Measurements from ENCODE around the gene SNX30.

The SNX30 gene

DNA sequence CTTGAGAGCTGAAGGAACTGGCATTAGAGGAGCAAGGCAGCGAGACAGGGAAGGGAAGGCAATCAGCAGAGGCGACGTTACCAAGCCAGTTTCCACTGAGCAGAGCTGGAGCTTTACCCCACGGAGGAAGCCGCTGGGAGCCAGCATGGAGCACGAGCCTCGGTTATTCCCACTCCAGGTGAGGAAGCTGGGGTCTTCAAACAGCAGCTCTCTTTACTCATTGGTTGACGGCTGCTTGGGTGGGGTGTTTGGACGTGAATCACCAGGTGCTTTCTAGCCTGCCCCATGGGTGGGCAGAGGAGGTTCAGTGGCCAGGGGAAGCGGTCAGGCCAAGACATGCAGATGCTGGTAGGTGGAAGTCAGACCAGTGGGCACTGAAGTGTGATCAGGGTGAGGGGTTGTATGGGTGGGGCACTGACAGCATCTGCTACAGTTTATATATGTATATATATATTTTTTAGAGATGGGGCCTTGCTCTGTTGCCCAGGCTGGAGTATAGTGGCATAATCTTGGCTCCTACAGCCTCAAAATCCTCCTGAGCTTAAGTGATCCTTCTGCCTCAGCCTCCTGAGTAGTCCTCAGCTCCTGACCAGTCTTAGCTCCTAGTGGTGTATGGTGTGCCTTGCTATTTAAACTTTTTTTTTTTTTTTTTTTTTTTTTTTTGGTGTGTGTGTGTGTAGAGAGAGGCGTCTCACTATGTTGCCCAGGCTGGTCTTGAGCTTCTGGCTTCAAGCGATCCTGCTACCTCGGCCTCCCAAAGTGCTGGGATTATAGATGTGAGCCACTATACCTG lies 12.4 kb downstream of the SNX30 start (continued):
- TF ChIP-seq GFI1B (tag by site-specific recombination; IDR thresholded peaks at IDR 0.05): no peak
- no peak for TF ChIP-seq ZNF239 (tag by site-specific recombination; IDR thresholded peaks at IDR 0.05)
- TF ChIP-seq, protein P1, sequence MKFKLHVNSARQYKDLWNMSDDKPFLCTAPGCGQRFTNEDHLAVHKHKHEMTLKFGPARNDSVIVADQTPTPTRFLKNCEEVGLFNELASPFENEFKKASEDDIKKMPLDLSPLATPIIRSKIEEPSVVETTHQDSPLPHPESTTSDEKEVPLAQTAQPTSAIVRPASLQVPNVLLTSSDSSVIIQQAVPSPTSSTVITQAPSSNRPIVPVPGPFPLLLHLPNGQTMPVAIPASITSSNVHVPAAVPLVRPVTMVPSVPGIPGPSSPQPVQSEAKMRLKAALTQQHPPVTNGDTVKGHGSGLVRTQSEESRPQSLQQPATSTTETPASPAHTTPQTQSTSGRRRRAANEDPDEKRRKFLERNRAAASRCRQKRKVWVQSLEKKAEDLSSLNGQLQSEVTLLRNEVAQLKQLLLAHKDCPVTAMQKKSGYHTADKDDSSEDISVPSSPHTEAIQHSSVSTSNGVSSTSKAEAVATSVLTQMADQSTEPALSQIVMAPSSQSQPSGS (tag by site-specific recombination; IDR thresholded peaks at IDR 0.05; ENCODE audit: low read depth): no peak
- no peak for TF ChIP-seq ZNF114 (tag by site-specific recombination; IDR thresholded peaks at IDR 0.05)
- TF ChIP-seq MZF1 (tag by site-specific recombination; IDR thresholded peaks at IDR 0.05; ENCODE audit: borderline replicate concordance): no peak
- TF ChIP-seq ZNF510 (tag by site-specific recombination; IDR thresholded peaks at IDR 0.05; ENCODE audit: insufficient replicate concordance): no peak
- TF ChIP-seq RBAK (tag by site-specific recombination; IDR thresholded peaks at IDR 0.05): no peak
- TF ChIP-seq, protein P2, sequence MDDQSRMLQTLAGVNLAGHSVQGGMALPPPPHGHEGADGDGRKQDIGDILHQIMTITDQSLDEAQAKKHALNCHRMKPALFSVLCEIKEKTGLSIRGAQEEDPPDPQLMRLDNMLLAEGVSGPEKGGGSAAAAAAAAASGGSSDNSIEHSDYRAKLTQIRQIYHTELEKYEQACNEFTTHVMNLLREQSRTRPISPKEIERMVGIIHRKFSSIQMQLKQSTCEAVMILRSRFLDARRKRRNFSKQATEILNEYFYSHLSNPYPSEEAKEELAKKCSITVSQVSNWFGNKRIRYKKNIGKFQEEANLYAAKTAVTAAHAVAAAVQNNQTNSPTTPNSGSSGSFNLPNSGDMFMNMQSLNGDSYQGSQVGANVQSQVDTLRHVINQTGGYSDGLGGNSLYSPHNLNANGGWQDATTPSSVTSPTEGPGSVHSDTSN (CRISPR knock-in tag; IDR thresholded peaks at IDR 0.05): no peak
- TF ChIP-seq ZNF157 (tag by site-specific recombination; IDR thresholded peaks at IDR 0.05): no peak
- TF ChIP-seq BCL11B (tag by site-specific recombination; IDR thresholded peaks at IDR 0.05; ENCODE audit: low read depth): no peak

DNA sequence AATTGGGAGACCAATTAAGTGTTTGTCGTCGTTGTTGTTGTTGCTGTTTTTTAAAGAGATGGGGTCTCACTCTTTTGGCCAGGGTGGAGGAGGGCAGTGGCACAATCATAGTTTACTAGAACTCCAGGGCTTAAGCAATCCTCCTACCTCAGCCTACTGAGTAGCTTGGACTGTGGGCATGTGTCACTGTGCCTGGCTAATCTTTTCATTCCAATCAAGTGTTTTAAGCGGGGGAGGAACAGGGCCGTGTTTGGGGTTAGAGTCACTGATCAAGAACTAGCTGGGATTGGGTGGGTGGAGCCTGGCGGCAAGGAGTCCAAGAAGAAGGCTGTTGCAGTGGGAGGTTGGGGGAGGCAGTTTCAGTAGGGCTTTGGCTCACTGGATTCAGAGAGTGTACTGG lies 13.8 kb downstream of the SNX30 start:
- ChIA-PET CTCF (interaction anchor here (0.8 to 1.5 kb wide), 2 partner anchors 9 to 18 kb away, joined by 4 to 5 read pairs; no protein-coding TSS in a partner anchor), POLR2A (interaction anchor here (0.9 to 1.7 kb wide), 6 partner anchors 9 to 46 kb away, joined by 3 to 7 read pairs (median 4); partner anchors contain the start of gene INIP)
- Histone ChIP-seq H3K9me3 (ENCODE audit: control insufficient read depth, insufficient read depth, low read depth, low read length) (no peaks in the 10 kb centered on the region), H3K4me3 (ENCODE audit: low read depth, low read length) (no peak overlapping the region), H3K27ac (ENCODE audit: extremely low read depth, low read depth, low read length) (no peak overlapping the region), H3K36me3 (ENCODE audit: control insufficient read depth in 2 of 2, insufficient read depth in 1 of 2, low read length in 2 of 2) (no peaks in the 10 kb centered on the region), H3K4me1 (ENCODE audit: control insufficient read depth, insufficient read depth, low read length) (no peaks in the 10 kb centered on the region)
- TF ChIP-seq ZNF768 (tag by site-specific recombination; IDR thresholded peaks at IDR 0.05) (no peak), ZSCAN30 (tag by site-specific recombination; IDR thresholded peaks at IDR 0.05) (no peak), ZNF626 (tag by site-specific recombination; IDR thresholded peaks at IDR 0.05) (no peak), KLF8 (tag by site-specific recombination; IDR thresholded peaks at IDR 0.05) (no peak), ZNF121 (tag by site-specific recombination; IDR thresholded peaks at IDR 0.05) (0 out of 2 replicates have a peak, but pooled peaks have one; percentile 58), PRDM2 (tag by site-specific recombination; IDR thresholded peaks at IDR 0.05; ENCODE audit: borderline replicate concordance) (no peak), ZFHX2 (tag by site-specific recombination; conservative IDR thresholded peaks at IDR 0.05) (peak; percentile 95), ZNF433 (tag by site-specific recombination; IDR thresholded peaks at IDR 0.05; ENCODE audit: low read depth) (no peak), ZNF529 (tag by site-specific recombination; IDR thresholded peaks at IDR 0.05; ENCODE audit: insufficient replicate concordance) (no peak), ZNF146 (tag by site-specific recombination; IDR thresholded peaks at IDR 0.05) (no peak), ZNF654 (tag by site-specific recombination; IDR thresholded peaks at IDR 0.05; ENCODE audit: low read depth) (no peak), ZBTB17 (tag by site-specific recombination; IDR thresholded peaks at IDR 0.05) (peak; percentile 69), ZNF449 (tag by site-specific recombination; IDR thresholded peaks at IDR 0.05) (peak; percentile 42; the same call in 1 of the 2 replicates), ZNF837 (tag by site-specific recombination; IDR thresholded peaks at IDR 0.05) (no peak), EGR2 (tag by site-specific recombination; IDR thresholded peaks at IDR 0.05; ENCODE audit: low read depth) (peak; percentile 97), PRDM1 (tag by site-specific recombination; IDR thresholded peaks at IDR 0.05) (no peak)

Data from HEK293 (cell line).